Spleen (tissue), 7 donors: ENCODE measurements around the gene CYP1A2.

Experiments used
- CTCF ChIP-seq, 11 experiments: fragments of 200-600 bp in 7 of 11; fragments of 450-650 bp in 4 of 11; sonication (generic) in 4 of 11; IDR thresholded peaks in 8 of 11; conservative IDR thresholded peaks in 3 of 11; 1 replicate in 7 of 11; 2 replicates in 4 of 11; pipeline versions ENCODE4 v1.4.0 to v1.8.0; 2016 to 2021; ENCODE audit warnings: antibody characterized with exemption in 11 of 11, inconsistent platforms in 4 of 11, mild to moderate bottlenecking in 1 of 11
- POLR2AphosphoS5 ChIP-seq, 3 donors: sonication (generic); formaldehyde crosslinking; IDR thresholded peaks; one replicate each; pipeline ENCODE4 v1.5.1; 2017; ENCODE audit warnings: antibody characterized with exemption in 3 of 3
- donor health status: DM: no; HTN: no; CAD: no; lungs with moderate emphysema.
- donor health status: DM: no; HTN: no; CAD: no.
- donor health status: DM: no; HTN: no; CAD: no.

GRCh38 chr15:74725845-74726773 is 22.5 kb upstream of the CYP1A2 start:
- no peak for TF ChIP-seq CTCF (IDR thresholded peaks at IDR 0.05 in 8 of 11, conservative IDR thresholded peaks at IDR 0.05 in 3 of 11)
- TF ChIP-seq POLR2AphosphoS5 (IDR thresholded peaks at IDR 0.05), result peak in 1 of 3 donors; percentile 42
